HCT116 (cell line): Measurements from ENCODE around the gene PC. TPM values are rescaled to one million over a fixed set of nuclear protein-coding genes. Genes with fewer than 3 reads are reported as not detected.
A peak's percentile ranks its signal among the peaks of the same experiment; 100 is the strongest.

Source experiments
- ATAC-seq: fragments of 200-7000 bp; cut with Tn5 transposase; 2 replicates; pipeline ENCODE4 v1.9.1; 2020; ENCODE audit warnings: mild to moderate bottlenecking, moderate library complexity
- BruUV-seq: library from RNA; stranded (reverse); fragments of 400-500 nt; replicated peaks from 2 replicates; lab custom pipeline; 2021; lab: Mats Ljungman, UMichigan
- CTCF ChIA-PET: fragments of 300-600 bp; sonication (Branson Sonifier 250); formaldehyde crosslinking; loops from one replicate; lab custom pipeline; 2021; ENCODE audit warnings: antibody characterized with exemption; lab: Charles Lee
- POLR2A ChIA-PET: fragments of 300-600, 350-600 bp; sonication (Branson Sonifier 250); formaldehyde crosslinking; loops from one replicate; lab custom pipeline; 2021; ENCODE audit warnings: antibody characterized with exemption; lab: Charles Lee
- RAD21 ChIA-PET, 2 experiments: fragments of 300-600 bp; sonication (Branson Sonifier 250); formaldehyde crosslinking; loops; one replicate each; lab custom pipeline; 2023; ENCODE audit warnings: low total read pairs in 2 of 2; ENCODE audit not compliant: uncharacterized antibody in 2 of 2, unreplicated experiment in 2 of 2, low non-redundant PET in 1 of 2; lab: Charles Lee
- DNase-seq: peaks from one replicate; pipeline ENCODE4 v3.0.0-alpha.2; 2010; ENCODE audit warnings: low read depth, low spot score
- H2AFZ ChIP-seq: fragments of 200-600 bp; shearing (Covaris generic), sonication (generic); 2 replicates; pipeline ENCODE4 v1.6.1; 2017; ENCODE audit warnings: low read depth, mixed run types, mixed read lengths, antibody characterized with exemption, low read length; ENCODE audit not compliant: poor library complexity, severe bottlenecking
- H3K27ac ChIP-seq: 2 replicates; pipeline ENCODE4 v1.5.1; 2012; ENCODE audit warnings: low read depth, low read length
- H3K27me3 ChIP-seq: fragments of 200-600 bp; sonication (generic); 2 replicates; pipeline ENCODE4 v1.6.1; 2016; ENCODE audit warnings: mixed run types, low read length, mixed read lengths; ENCODE audit not compliant: insufficient read depth
- H3K36me3 ChIP-seq, 2 experiments: fragments of 200-500 bp in 1 of 2; fragments of 200-600 bp in 1 of 2; sonication (Bioruptor generic) in 1 of 2; sonication (generic) in 1 of 2; 2 replicates each; pipeline versions ENCODE4 v1.5.1 to v1.6.1; 2014 to 2016; ENCODE audit warnings: low read length in 2 of 2, inconsistent platforms in 1 of 2, mixed read lengths in 1 of 2, mixed run types in 1 of 2; ENCODE audit not compliant: insufficient read depth in 2 of 2, control insufficient read depth in 1 of 2
- H3K4me1 ChIP-seq, 2 experiments: fragments of 200-600 bp in 1 of 2; sonication (generic) in 1 of 2; 2 replicates each; pipeline versions ENCODE4 v1.5.1 to v1.6.1; 2012 to 2017; ENCODE audit warnings: low read length in 2 of 2, inconsistent platforms in 1 of 2, mild to moderate bottlenecking in 1 of 2, mixed read lengths in 1 of 2, mixed run types in 1 of 2, moderate library complexity in 1 of 2; ENCODE audit not compliant: insufficient read depth in 2 of 2, control insufficient read depth in 1 of 2
- H3K4me2 ChIP-seq: fragments of 200-600 bp; sonication (generic); 2 replicates; pipeline ENCODE4 v1.6.1; 2017; ENCODE audit warnings: mixed run types, low read length, mixed read lengths
- H3K4me3 ChIP-seq, 2 experiments: fragments of 200-600 bp in 1 of 2; sonication (generic) in 1 of 2; replicated peaks in 1 of 2; 2 replicates each; pipeline ENCODE4 v1.5.1; 2011 to 2016; ENCODE audit warnings: low read length in 2 of 2, control low read depth in 1 of 2, low read depth in 1 of 2, mild to moderate bottlenecking in 1 of 2, mixed read lengths in 1 of 2, mixed run types in 1 of 2
- H3K79me2 ChIP-seq: fragments of 200-600 bp; sonication (generic); 2 replicates; pipeline ENCODE4 v1.6.1; 2017; ENCODE audit warnings: mild to moderate bottlenecking, mixed run types, low read length, moderate library complexity, mixed read lengths; ENCODE audit not compliant: insufficient read depth
- H3K9ac ChIP-seq: fragments of 200-600 bp; sonication (generic); 2 replicates; pipeline ENCODE4 v1.6.1; 2016; ENCODE audit warnings: low read length, mixed read lengths
- H3K9me2 ChIP-seq: fragments of 200-600 bp; sonication (generic), shearing (Covaris generic); 2 replicates; pipeline ENCODE4 v1.6.1; 2017; ENCODE audit warnings: mixed run types, mild to moderate bottlenecking, moderate library complexity; ENCODE audit not compliant: insufficient read depth
- H3K9me3 ChIP-seq, 2 experiments: fragments of 200-500 bp in 1 of 2; fragments of 200-600 bp in 1 of 2; sonication (Bioruptor generic) in 1 of 2; sonication (generic) in 1 of 2; 2 replicates each; pipeline ENCODE4 v1.6.1; 2014 to 2017; ENCODE audit warnings: low read length in 2 of 2, mixed read lengths in 2 of 2, inconsistent platforms in 1 of 2, low read depth in 1 of 2, mild to moderate bottlenecking in 1 of 2, mixed run types in 1 of 2, moderate library complexity in 1 of 2; ENCODE audit not compliant: control insufficient read depth in 1 of 2, insufficient read depth in 1 of 2
- H4K20me1 ChIP-seq: fragments of 200-600 bp; sonication (generic), shearing (Covaris generic); 2 replicates; pipeline ENCODE4 v1.6.1; 2017; ENCODE audit warnings: mixed run types, mild to moderate bottlenecking, moderate library complexity; ENCODE audit not compliant: insufficient read depth
- EGR1 ChIP-seq: IDR thresholded peaks from 2 replicates; pipeline ENCODE4 v1.6.1; 2012; ENCODE audit warnings: low read depth
- EZH2phosphoT487 ChIP-seq: fragments of 200-600 bp; IDR thresholded peaks from 2 replicates; pipeline ENCODE4 v1.6.1; 2018; ENCODE audit warnings: antibody characterized with exemption, borderline replicate concordance
- JUND ChIP-seq: IDR thresholded peaks from 2 replicates; pipeline ENCODE4 v1.6.1; 2012
- RAD21 ChIP-seq: IDR thresholded peaks from 2 replicates; pipeline ENCODE4 v1.6.1; 2012; ENCODE audit warnings: low read depth, mild to moderate bottlenecking
- REST ChIP-seq: IDR thresholded peaks from 2 replicates; pipeline ENCODE4 v1.6.1; 2012; ENCODE audit warnings: low read depth
- YY1 ChIP-seq: IDR thresholded peaks from 2 replicates; pipeline ENCODE4 v1.6.1; 2011; ENCODE audit warnings: low read length, low read depth, moderate library complexity, mild to moderate bottlenecking; ENCODE audit not compliant: insufficient replicate concordance; ENCODE audit errors: extremely low read depth
- intact Hi-C: fragments of 100-400 bp; cut with micrococcal nuclease; formaldehyde crosslinking; loops from 2 replicates; pipeline ENCODE4 v1.10.0; 2022
- total RNA-seq: library from RNA; stranded (reverse); gene quantifications from one replicate; pipeline ENCODE4 v1.2.1, GENCODE V29; 2021; ENCODE audit not compliant: unreplicated experiment
- TF ChIP-seq, protein P1 (sequence below): IDR thresholded peaks from 2 replicates; pipeline ENCODE4 v1.6.1; 2012
- TF ChIP-seq, protein P2 (sequence below): IDR thresholded peaks from 2 replicates; pipeline ENCODE4 v1.6.1; 2011; ENCODE audit warnings: mild to moderate bottlenecking, low read length, moderate library complexity; ENCODE audit not compliant: insufficient replicate concordance; ENCODE audit errors: extremely low read depth

PC gene
- total RNA-seq, 1 experiment from 2014 or later, result 24.1 TPM

- no peaks in the 10 kb centered on the region for H3K9me3 ChIP-seq
- no peak within 1 kb of the TSS for H2AFZ ChIP-seq
- ATAC-seq (0 out of 2 replicates have a peak, but pooled peaks have one; percentile 5), DNase-seq (no peak)
- no peaks in the 10 kb centered on the region for H3K36me3 ChIP-seq
- no peaks in the 10 kb centered on the region for H4K20me1 ChIP-seq
- CTCF ChIA-PET, result interaction anchor here (0.9 to 2.3 kb wide), 9 partner anchors 12 to 284 kb away, joined by 3 to 9 read pairs (median 5); partner anchors contain the start of gene RCE1
- H3K9me2 ChIP-seq, result no peaks in the 10 kb centered on the region
- H3K27ac ChIP-seq, result no peak within 1 kb of the TSS; the same call in 1 of the 2 replicates
- intact Hi-C loops, result loop anchor here (5.0 kb wide), 2 partner anchors 83 to 133 kb away; partner anchors contain the start of gene RCE1
- no TSS peak for BruUV-seq
- H3K79me2 ChIP-seq, result no peaks in the 10 kb centered on the region
- TF ChIP-seq JUND, result no peak
- no peak for TF ChIP-seq YY1
- TF ChIP-seq RAD21, result no peak
- no peak for TF ChIP-seq REST
- no peak for TF ChIP-seq EZH2phosphoT487
- TF ChIP-seq, protein P1, sequence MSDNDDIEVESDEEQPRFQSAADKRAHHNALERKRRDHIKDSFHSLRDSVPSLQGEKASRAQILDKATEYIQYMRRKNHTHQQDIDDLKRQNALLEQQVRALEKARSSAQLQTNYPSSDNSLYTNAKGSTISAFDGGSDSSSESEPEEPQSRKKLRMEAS, result no peak
- TF ChIP-seq EGR1, result no peak
- TF ChIP-seq, protein P2, sequence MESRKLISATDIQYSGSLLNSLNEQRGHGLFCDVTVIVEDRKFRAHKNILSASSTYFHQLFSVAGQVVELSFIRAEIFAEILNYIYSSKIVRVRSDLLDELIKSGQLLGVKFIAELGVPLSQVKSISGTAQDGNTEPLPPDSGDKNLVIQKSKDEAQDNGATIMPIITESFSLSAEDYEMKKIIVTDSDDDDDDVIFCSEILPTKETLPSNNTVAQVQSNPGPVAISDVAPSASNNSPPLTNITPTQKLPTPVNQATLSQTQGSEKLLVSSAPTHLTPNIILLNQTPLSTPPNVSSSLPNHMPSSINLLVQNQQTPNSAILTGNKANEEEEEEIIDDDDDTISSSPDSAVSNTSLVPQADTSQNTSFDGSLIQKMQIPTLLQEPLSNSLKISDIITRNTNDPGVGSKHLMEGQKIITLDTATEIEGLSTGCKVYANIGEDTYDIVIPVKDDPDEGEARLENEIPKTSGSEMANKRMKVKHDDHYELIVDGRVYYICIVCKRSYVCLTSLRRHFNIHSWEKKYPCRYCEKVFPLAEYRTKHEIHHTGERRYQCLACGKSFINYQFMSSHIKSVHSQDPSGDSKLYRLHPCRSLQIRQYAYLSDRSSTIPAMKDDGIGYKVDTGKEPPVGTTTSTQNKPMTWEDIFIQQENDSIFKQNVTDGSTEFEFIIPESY, result no peak
- RAD21 ChIA-PET, result interaction anchor here (0.7 to 1.6 kb wide), 4 partner anchors 12 to 94 kb away, joined by 3 to 6 read pairs (median 4); no protein-coding TSS in a partner anchor
- peaks cover 13 to 50% of the 10 kb centered on the region in 2 experiments for H3K4me1 ChIP-seq
- no peak within 1 kb of the TSS for H3K9ac ChIP-seq
- no peak within 1 kb of the TSS for H3K4me3 ChIP-seq
- H3K4me2 ChIP-seq, result peak within 1 kb of the TSS; percentile 37; the same call in 1 of the 2 replicates
- H3K27me3 ChIP-seq, result no peaks in the 10 kb centered on the region
- POLR2A ChIA-PET, result no interaction called here
These were observed 16.7 kb upstream of the PC start, which contains the start of gene C11orf86 for GRCh38 chr11:66974724-66975404. Gene C11orf86, plus strand, starts transcription at chr11:66975304. Its CDS starts 59 bp downstream, at chr11:66975363.
